ENCODE measurements around the gene METTL27. TPM values are rescaled to one million over a fixed set of nuclear protein-coding genes. Genes with fewer than 3 reads are reported as not detected.
A peak's percentile ranks its signal among the peaks of the same experiment; 100 is the strongest.
"Not testable (repeated sequence)": the region's sequence is repeated elsewhere in the genome, so short reads cannot be mapped to it uniquely, and the experiment has no call there.

METTL27 gene
- polyA plus RNA-seq, 1 experiment, result 1.5 TPM

DNA sequence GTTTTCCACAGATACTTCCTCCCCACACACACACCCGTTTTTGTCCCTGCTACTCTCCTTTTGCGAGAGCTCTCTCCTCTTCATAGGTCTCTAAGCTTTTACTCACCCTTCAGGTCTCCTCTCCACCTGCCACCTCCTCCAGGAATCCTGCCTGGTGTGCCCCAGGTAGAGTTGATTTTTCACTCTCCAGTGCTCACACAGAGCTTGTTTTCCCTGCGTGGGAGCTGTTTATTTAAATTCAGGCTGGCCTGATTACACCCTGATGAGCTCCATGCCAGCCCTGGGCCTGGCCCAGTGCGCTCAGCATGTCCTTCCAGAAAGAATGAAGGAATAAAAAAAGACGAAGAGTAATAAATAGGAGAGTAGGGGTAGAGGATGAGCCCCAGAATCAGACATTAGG lies 19.1 kb downstream of the METTL27 start:
- DNase-seq (ENCODE audit: low read depth), result no peak
- H3K36me3 ChIP-seq (ENCODE audit: control insufficient read depth, insufficient read depth, low read length), result no peaks in the 10 kb centered on the region
- TF ChIP-seq, protein P1, sequence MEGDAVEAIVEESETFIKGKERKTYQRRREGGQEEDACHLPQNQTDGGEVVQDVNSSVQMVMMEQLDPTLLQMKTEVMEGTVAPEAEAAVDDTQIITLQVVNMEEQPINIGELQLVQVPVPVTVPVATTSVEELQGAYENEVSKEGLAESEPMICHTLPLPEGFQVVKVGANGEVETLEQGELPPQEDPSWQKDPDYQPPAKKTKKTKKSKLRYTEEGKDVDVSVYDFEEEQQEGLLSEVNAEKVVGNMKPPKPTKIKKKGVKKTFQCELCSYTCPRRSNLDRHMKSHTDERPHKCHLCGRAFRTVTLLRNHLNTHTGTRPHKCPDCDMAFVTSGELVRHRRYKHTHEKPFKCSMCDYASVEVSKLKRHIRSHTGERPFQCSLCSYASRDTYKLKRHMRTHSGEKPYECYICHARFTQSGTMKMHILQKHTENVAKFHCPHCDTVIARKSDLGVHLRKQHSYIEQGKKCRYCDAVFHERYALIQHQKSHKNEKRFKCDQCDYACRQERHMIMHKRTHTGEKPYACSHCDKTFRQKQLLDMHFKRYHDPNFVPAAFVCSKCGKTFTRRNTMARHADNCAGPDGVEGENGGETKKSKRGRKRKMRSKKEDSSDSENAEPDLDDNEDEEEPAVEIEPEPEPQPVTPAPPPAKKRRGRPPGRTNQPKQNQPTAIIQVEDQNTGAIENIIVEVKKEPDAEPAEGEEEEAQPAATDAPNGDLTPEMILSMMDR (IDR thresholded peaks at IDR 0.05; ENCODE audit: insufficient read depth, low read depth, low read length), result no peak
- ChIA-PET POLR2A (interaction anchor here (0.5 kb wide), 1 partner anchor 256 kb away, joined by 3 read pairs; no protein-coding TSS in a partner anchor), CTCF (interaction anchor here (0.6 to 3.2 kb wide), 6 partner anchors 12 to 319 kb away, joined by 3 to 21 read pairs (median 6); no protein-coding TSS in a partner anchor)
- H3K4me3 ChIP-seq (ENCODE audit: low read depth, low read length), result no peak overlapping the region
- H3K27me3 ChIP-seq (ENCODE audit: control insufficient read depth, insufficient read depth, low read length), result no peaks in the 10 kb centered on the region

DNA sequence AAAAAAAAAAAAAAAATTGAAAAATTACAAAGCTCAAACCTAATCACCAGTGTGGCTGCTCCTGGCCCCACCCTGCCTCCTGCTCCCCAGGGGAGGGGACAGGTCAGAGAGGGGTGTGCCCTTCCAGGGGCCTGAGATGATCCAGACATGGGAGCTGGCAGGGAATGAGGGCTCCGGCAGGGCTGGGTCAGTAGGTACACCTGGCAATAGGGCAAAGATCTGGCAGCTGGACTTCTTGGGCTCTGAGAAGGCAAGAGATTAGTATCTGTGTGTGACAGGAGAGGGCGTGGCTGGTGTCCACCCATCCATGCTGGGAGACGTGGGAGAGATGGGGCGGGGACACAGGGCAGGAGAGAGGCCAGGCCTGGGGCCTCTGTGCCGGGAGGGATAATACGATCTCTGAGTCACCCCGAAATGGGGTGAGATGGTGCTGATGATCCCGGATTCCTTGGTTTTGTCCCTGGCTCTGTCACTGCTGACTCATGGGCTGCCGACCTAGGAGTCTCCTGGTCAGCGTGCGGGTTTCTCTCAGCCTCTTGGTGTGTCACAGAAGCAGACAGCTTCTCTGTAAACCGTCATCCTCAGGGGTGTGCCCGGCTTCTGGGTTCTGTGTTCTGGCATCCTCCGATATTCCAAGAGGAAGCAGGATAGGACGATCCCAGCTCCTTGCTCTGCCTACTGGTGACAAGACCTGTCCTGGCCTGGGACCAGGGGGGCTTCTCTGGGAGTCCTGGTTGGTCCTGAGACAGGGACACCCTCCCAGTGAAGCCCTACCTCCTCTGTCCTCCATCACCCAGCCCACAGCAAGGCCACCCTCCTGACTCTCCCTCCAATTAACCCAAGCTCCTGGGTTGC lies 19.8 kb downstream of the METTL27 start:
- no peaks in the 10 kb centered on the region for H3K27me3 ChIP-seq (ENCODE audit: control insufficient read depth, insufficient read depth, low read length)
- peak; percentile 95 for DNase-seq (ENCODE audit: low read depth)
- TF ChIP-seq, protein P1 (IDR thresholded peaks at IDR 0.05; ENCODE audit: insufficient read depth, low read depth, low read length), result no peak
- H3K36me3 ChIP-seq (ENCODE audit: control insufficient read depth, insufficient read depth, low read length), result no peaks in the 10 kb centered on the region
- H3K4me3 ChIP-seq (ENCODE audit: low read depth, low read length), result no peak overlapping the region
- ChIA-PET POLR2A (interaction anchor here (0.5 to 0.6 kb wide), 2 partner anchors 12 to 257 kb away, joined by 3 to 5 read pairs; no protein-coding TSS in a partner anchor), CTCF (interaction anchor here (0.6 to 3.2 kb wide), 8 partner anchors 8 to 319 kb away, joined by 3 to 21 read pairs (median 4); partner anchors contain the start of gene CLDN4)

DNA sequence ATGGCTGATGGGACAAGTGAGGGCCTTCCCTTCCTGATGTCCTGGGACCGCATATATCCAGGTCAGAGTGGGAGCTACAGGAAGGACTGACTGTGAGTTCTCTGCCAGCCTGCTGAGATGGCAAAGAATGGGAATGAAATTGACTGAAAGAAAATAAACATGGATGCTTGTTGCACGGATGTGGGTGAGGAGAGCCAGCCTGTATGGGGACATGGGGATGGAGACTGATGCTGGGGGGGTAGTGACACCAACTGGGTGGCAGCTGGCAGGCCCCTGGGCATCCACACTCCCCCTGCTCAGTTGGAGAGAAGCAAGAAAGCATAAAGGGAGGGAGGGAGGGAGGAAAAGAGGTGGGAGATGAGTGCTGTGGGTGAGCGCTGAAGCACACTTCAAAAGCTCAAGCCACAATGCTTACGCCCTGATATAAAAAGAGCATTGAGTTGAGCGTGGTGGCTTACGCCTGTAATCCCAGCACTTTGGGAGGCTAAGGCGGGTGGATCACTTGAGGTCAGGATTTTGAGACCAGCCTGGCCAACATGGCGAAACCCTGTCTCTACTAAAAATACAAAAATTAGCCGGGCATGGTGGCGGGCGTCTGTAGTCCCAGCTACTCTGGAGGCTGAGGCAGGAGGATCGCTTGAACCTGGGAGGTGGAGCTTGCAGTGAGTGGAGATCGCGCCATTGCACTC lies 20.6 kb downstream of the METTL27 start:
- H3K36me3 ChIP-seq (ENCODE audit: control insufficient read depth, insufficient read depth, low read length); DNase-seq (ENCODE audit: low read depth); H3K27me3 ChIP-seq (ENCODE audit: control insufficient read depth, insufficient read depth, low read length); H3K4me3 ChIP-seq (ENCODE audit: low read depth, low read length): not testable (repeated sequence)
- ChIA-PET POLR2A (interaction anchor here (0.6 kb wide), 1 partner anchor 11 kb away, joined by 5 read pairs; no protein-coding TSS in a partner anchor), CTCF (interaction anchor here (0.6 to 3.2 kb wide), 6 partner anchors 8 to 120 kb away, joined by 3 to 21 read pairs (median 5); partner anchors contain the start of gene CLDN4)

DNA sequence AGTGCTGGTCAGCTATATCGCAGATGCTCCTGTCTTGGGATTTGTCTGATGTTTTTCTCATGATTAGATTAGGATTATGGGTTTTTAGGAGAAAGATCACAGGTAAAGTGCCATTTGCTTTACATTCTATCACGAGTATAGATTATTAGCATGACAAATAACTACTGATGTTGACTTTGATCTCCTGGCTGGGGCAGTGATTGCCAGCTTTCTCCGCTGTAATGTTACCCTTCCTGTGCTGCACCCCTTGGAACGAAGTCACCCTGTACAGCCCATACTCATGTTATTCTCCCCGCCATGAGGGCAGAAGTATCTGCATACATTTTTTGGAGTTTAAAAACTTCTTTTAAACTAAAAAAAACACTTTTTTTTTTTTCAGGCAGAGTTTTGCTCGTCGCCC lies 22.3 kb downstream of the METTL27 start:
- CTCF ChIA-PET, result no interaction called here
- TF ChIP-seq, protein P1 (IDR thresholded peaks at IDR 0.05; ENCODE audit: insufficient read depth, low read depth, low read length), result no peak
- Histone ChIP-seq H3K27me3 (ENCODE audit: control insufficient read depth, insufficient read depth, low read length) (no peaks in the 10 kb centered on the region), H3K4me3 (ENCODE audit: low read depth, low read length) (no peak overlapping the region), H3K36me3 (ENCODE audit: control insufficient read depth, insufficient read depth, low read length) (no peaks in the 10 kb centered on the region)
- POLR2A ChIA-PET, result no interaction called here
- DNase-seq (ENCODE audit: low read depth), result no peak

DNA sequence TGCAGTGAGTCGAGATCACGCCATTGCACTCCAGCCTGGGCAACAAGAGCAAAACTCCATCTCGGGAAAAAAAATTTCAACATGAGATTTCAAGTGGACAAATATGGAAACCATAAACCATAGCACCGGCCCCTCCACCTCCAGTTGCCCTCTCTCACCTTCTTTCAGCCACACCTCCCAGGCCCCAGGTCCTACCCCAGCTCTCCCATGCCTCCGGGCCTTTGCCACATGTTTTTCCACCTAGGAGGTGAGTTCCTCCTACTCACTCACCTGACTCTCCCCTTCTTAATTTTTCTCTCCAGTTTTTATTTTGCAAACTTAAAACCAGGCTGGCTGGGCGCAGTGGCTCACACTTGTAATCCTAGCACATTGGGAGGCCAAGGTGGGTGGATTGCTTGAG lies 25.2 kb downstream of the METTL27 start:
- no peak for DNase-seq (ENCODE audit: low read depth)
- H3K27me3 ChIP-seq (ENCODE audit: control insufficient read depth, insufficient read depth, low read length), result no peaks in the 10 kb centered on the region
- no peak overlapping the region for H3K4me3 ChIP-seq (ENCODE audit: low read depth, low read length)
- no peaks in the 10 kb centered on the region for H3K36me3 ChIP-seq (ENCODE audit: control insufficient read depth, insufficient read depth, low read length)
- ChIA-PET CTCF (interaction anchor here (1.2 kb wide), 1 partner anchor 38 kb away, joined by 4 read pairs; no protein-coding TSS in a partner anchor), POLR2A (interaction anchor here (0.6 kb wide), 1 partner anchor 20 kb away, joined by 7 read pairs; no protein-coding TSS in a partner anchor)
- TF ChIP-seq, protein P1 (IDR thresholded peaks at IDR 0.05; ENCODE audit: insufficient read depth, low read depth, low read length), result no peak
